ENCODE measurements around the gene OR51S1. TPM values are rescaled to one million over a fixed set of nuclear protein-coding genes. Genes with fewer than 3 reads are reported as not detected.
A peak's percentile ranks its signal among the peaks of the same experiment; 100 is the strongest.

OR51S1 gene
- total RNA-seq, 2 donors from 2014 or later: not detected

GRCh38 chr11:4830346-4830745 lies 18.7 kb downstream of the OR51S1 start:
- DNase-seq (ENCODE audit: low spot score): no peak
- H3K4me3 ChIP-seq: no peak overlapping the region
- no peaks in the 10 kb centered on the region for H3K4me1 ChIP-seq
- no peaks in the 10 kb centered on the region for H3K36me3 ChIP-seq
- no peaks in the 10 kb centered on the region for H3K27me3 ChIP-seq
- no peaks in the 10 kb centered on the region for H3K9me3 ChIP-seq
- TF ChIP-seq CTCF (IDR thresholded peaks at IDR 0.05): no peak
- no peak overlapping the region for H3K27ac ChIP-seq

GRCh38 chr11:4826425-4826824 lies 22.6 kb downstream of the OR51S1 start:
- no peaks in the 10 kb centered on the region for H3K36me3 ChIP-seq
- H3K9me3 ChIP-seq: no peaks in the 10 kb centered on the region
- no peak overlapping the region for H3K27ac ChIP-seq
- peak; percentile 25 to 63 for TF ChIP-seq CTCF (IDR thresholded peaks at IDR 0.05)
- H3K4me3 ChIP-seq: no peak overlapping the region
- no peaks in the 10 kb centered on the region for H3K27me3 ChIP-seq
- no peaks in the 10 kb centered on the region for H3K4me1 ChIP-seq
- no peak for DNase-seq (ENCODE audit: low spot score)

- Histone ChIP-seq H3K27me3 (no peaks in the 10 kb centered on the region), H3K27ac (no peak overlapping the region), H3K36me3 (no peaks in the 10 kb centered on the region), H3K9me3 (no peaks in the 10 kb centered on the region), H3K4me3 (no peak overlapping the region), H3K4me1 (no peaks in the 10 kb centered on the region)
- TF ChIP-seq CTCF (IDR thresholded peaks at IDR 0.05): no peak
- no peak for DNase-seq (ENCODE audit: low spot score)
Measured at GRCh38 chr11:4825132-4825531, 23.9 kb downstream of the OR51S1 start.

GRCh38 chr11:4821021-4821420 lies 28.0 kb downstream of the OR51S1 start, which contains the start of gene OR51F2:
Gene OR51F2, plus strand, starts transcription at chr11:4821321. Its CDS starts 101 bp downstream, at chr11:4821422.
- no peaks in the 10 kb centered on the region for H3K4me1 ChIP-seq
- H3K9me3 ChIP-seq: no peaks in the 10 kb centered on the region
- H3K27ac ChIP-seq: no peak within 1 kb of the TSS
- no peak for TF ChIP-seq CTCF (IDR thresholded peaks at IDR 0.05)
- H3K36me3 ChIP-seq: no peaks in the 10 kb centered on the region
- no peaks in the 10 kb centered on the region for H3K27me3 ChIP-seq
- H3K4me3 ChIP-seq: no peak within 1 kb of the TSS
- no peak for DNase-seq (ENCODE audit: low spot score)

- H3K27ac ChIP-seq: no peak overlapping the region
- peaks cover 0 to 5% of the 10 kb centered on the region in 2 donors for H3K4me1 ChIP-seq
- DNase-seq (ENCODE audit: low spot score): no peak
- H3K27me3 ChIP-seq: no peaks in the 10 kb centered on the region
- H3K4me3 ChIP-seq: no peak overlapping the region
- H3K9me3 ChIP-seq: no peaks in the 10 kb centered on the region
- no peak for TF ChIP-seq CTCF (IDR thresholded peaks at IDR 0.05)
- no peaks in the 10 kb centered on the region for H3K36me3 ChIP-seq
Measured at GRCh38 chr11:4809246-4809645, 39.8 kb downstream of the OR51S1 start.

- H3K9me3 ChIP-seq: no peaks in the 10 kb centered on the region
- no peaks in the 10 kb centered on the region for H3K36me3 ChIP-seq
- H3K4me3 ChIP-seq: no peak overlapping the region
- no peaks in the 10 kb centered on the region for H3K27me3 ChIP-seq
- no peak for DNase-seq (ENCODE audit: low spot score)
- TF ChIP-seq CTCF (IDR thresholded peaks at IDR 0.05): no peak
- no peak overlapping the region for H3K27ac ChIP-seq
- H3K4me1 ChIP-seq: peaks cover 0 to 5% of the 10 kb centered on the region in 2 donors
Measured at GRCh38 chr11:4808476-4808875, 40.5 kb downstream of the OR51S1 start.

All from right atrium auricular region (tissue), 2 donors.